Neural cell (in vitro differentiated cells): ENCODE measurements around the gene SNTB2. TPM values are rescaled to one million over a fixed set of nuclear protein-coding genes. Genes with fewer than 3 reads are reported as not detected.

Source experiments
- H2AFZ ChIP-seq: fragments of 200-600, 300-800 bp; sonication (generic), shearing (Covaris generic); 2 replicates; pipeline ENCODE4 v1.6.0; 2014; ENCODE audit warnings: low read depth, mild to moderate bottlenecking, antibody characterized with exemption, low read length, moderate library complexity
- H3F3A ChIP-seq: fragments of 200-600 bp; shearing (Covaris generic); 2 replicates; pipeline ENCODE4 v1.6.1; 2016; ENCODE audit warnings: mild to moderate bottlenecking, moderate library complexity, mixed read lengths, antibody characterized with exemption, low read length; ENCODE audit not compliant: insufficient read depth, poor library complexity, severe bottlenecking
- H3K27ac ChIP-seq: fragments of 200-600, 300-800 bp; sonication (generic), shearing (Covaris generic); 2 replicates; pipeline ENCODE4 v1.5.1; 2014; ENCODE audit warnings: mild to moderate bottlenecking, low read length, moderate library complexity
- H3K27me3 ChIP-seq: fragments of 300-800, 200-600 bp; sonication (generic), shearing (Covaris generic); 2 replicates; pipeline ENCODE4 v1.6.0; 2014; ENCODE audit warnings: mild to moderate bottlenecking, low read depth, low read length, moderate library complexity; ENCODE audit not compliant: insufficient read depth
- H3K36me3 ChIP-seq: fragments of 300-800, 200-600 bp; sonication (generic), shearing (Covaris generic); 2 replicates; pipeline ENCODE4 v1.5.1; 2014; ENCODE audit warnings: mild to moderate bottlenecking, antibody characterized with exemption, low read length, moderate library complexity; ENCODE audit not compliant: insufficient read depth
- H3K4me2 ChIP-seq: fragments of 300-800, 200-600 bp; sonication (generic), shearing (Covaris generic); 2 replicates; pipeline ENCODE4 v1.6.0; 2014; ENCODE audit warnings: mild to moderate bottlenecking, low read length
- H3K4me3 ChIP-seq: fragments of 300-800, 200-600 bp; sonication (generic), shearing (Covaris generic); 2 replicates; pipeline ENCODE4 v1.5.1; 2014; ENCODE audit warnings: mild to moderate bottlenecking, low read length, moderate library complexity
- H3K79me2 ChIP-seq: fragments of 200-600 bp; shearing (Covaris generic); replicated peaks from 2 replicates; pipeline ENCODE4 v1.6.0; 2014; ENCODE audit warnings: mild to moderate bottlenecking, low read length, moderate library complexity; ENCODE audit not compliant: insufficient read depth
- H3K9ac ChIP-seq: fragments of 300-800, 200-600 bp; sonication (generic), shearing (Covaris generic); 2 replicates; pipeline ENCODE4 v1.6.1; 2016; ENCODE audit warnings: mild to moderate bottlenecking, low read length, mixed read lengths
- H3K9me2 ChIP-seq: fragments of 200-600 bp; shearing (Covaris generic); 2 replicates; pipeline ENCODE4 v1.6.1; 2016; ENCODE audit warnings: mild to moderate bottlenecking, low read length, mixed read lengths; ENCODE audit not compliant: insufficient read depth
- H3K9me3 ChIP-seq: fragments of 200-600, 300-800 bp; sonication (generic), shearing (Covaris generic); 2 replicates; pipeline ENCODE4 v1.6.1; 2016; ENCODE audit warnings: mild to moderate bottlenecking, mixed run types, low read length, moderate library complexity, mixed read lengths
- H4K20me1 ChIP-seq: fragments of 200-600 bp; shearing (Covaris generic); 2 replicates; pipeline ENCODE4 v1.6.1; 2016; ENCODE audit warnings: mild to moderate bottlenecking, mixed run types; ENCODE audit not compliant: insufficient read depth
- EP300 ChIP-seq: fragments of 450-650 bp; conservative IDR thresholded peaks from 2 replicates; pipeline ENCODE4 v1.6.1; 2014; ENCODE audit warnings: antibody characterized with exemption, mild to moderate bottlenecking, moderate library complexity; ENCODE audit not compliant: poor library complexity, severe bottlenecking
- EZH2 ChIP-seq: fragments of 200-600, 300-800 bp; shearing (Covaris generic), sonication (generic); IDR thresholded peaks from 2 replicates; pipeline ENCODE4 v1.6.1; 2014; ENCODE audit warnings: antibody characterized with exemption, low read length, borderline replicate concordance, mild to moderate bottlenecking; ENCODE audit not compliant: insufficient read depth, poor library complexity, severe bottlenecking
- MXI1 ChIP-seq: fragments of 450-650 bp; conservative IDR thresholded peaks from 2 replicates; pipeline ENCODE4 v1.6.1; 2014; ENCODE audit warnings: antibody characterized with exemption, mild to moderate bottlenecking; ENCODE audit not compliant: poor library complexity, severe bottlenecking
- POLR2AphosphoS5 ChIP-seq: IDR thresholded peaks from 2 replicates; pipeline ENCODE4 v1.6.1; 2012
- RAD21 ChIP-seq: fragments of 450-650 bp; conservative IDR thresholded peaks from 2 replicates; pipeline ENCODE4 v1.6.1; 2014; ENCODE audit warnings: antibody characterized with exemption, mild to moderate bottlenecking, moderate library complexity
- SMC3 ChIP-seq: fragments of 450-650 bp; conservative IDR thresholded peaks from 2 replicates; pipeline ENCODE4 v1.6.1; 2014; ENCODE audit warnings: antibody characterized with exemption, mild to moderate bottlenecking, moderate library complexity; ENCODE audit not compliant: poor library complexity
- TAF1 ChIP-seq: IDR thresholded peaks from 2 replicates; pipeline ENCODE4 v1.6.1; 2012; ENCODE audit warnings: low read depth
- polyA plus RNA-seq: library from polyadenylated mRNA; depleted of rRNA; stranded (reverse); fragments of >200 nt; gene quantifications from 2 replicates; pipeline ENCODE4 v1.2.3, GENCODE V29; 2014
- TF ChIP-seq, protein P1 (sequence below): IDR thresholded peaks from 2 replicates; pipeline ENCODE4 v1.6.1; 2012; ENCODE audit warnings: borderline replicate concordance
- TF ChIP-seq, protein P2 (sequence below): fragments of 450-650 bp; IDR thresholded peaks from 2 replicates; pipeline ENCODE4 v1.5.1; 2014; ENCODE audit warnings: antibody characterized with exemption, mild to moderate bottlenecking, moderate library complexity; ENCODE audit not compliant: poor library complexity, severe bottlenecking

SNTB2 gene
- polyA plus RNA-seq, 1 donor from 2014 or later, result 7.0 TPM

DNA sequence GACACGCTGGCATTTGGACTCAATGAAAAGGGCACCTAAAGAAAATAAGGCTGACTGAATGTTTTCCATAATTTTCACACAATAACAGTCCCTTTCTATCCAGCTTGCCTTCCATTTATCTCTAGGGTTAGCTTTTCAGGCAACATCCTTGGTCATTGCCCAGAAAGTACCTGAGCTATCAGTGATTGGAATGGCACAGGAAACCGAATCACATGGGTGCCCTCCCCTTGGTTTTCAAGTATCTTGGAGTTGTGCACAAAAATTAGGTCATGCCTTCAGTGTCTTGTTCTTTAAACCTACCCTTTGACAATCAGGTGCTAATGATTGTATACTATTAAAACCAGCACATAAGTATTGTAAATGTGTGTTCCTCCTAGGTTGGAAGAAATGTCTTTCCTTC lies 120.9 kb downstream of the SNTB2 start:
- TF ChIP-seq, protein P1, sequence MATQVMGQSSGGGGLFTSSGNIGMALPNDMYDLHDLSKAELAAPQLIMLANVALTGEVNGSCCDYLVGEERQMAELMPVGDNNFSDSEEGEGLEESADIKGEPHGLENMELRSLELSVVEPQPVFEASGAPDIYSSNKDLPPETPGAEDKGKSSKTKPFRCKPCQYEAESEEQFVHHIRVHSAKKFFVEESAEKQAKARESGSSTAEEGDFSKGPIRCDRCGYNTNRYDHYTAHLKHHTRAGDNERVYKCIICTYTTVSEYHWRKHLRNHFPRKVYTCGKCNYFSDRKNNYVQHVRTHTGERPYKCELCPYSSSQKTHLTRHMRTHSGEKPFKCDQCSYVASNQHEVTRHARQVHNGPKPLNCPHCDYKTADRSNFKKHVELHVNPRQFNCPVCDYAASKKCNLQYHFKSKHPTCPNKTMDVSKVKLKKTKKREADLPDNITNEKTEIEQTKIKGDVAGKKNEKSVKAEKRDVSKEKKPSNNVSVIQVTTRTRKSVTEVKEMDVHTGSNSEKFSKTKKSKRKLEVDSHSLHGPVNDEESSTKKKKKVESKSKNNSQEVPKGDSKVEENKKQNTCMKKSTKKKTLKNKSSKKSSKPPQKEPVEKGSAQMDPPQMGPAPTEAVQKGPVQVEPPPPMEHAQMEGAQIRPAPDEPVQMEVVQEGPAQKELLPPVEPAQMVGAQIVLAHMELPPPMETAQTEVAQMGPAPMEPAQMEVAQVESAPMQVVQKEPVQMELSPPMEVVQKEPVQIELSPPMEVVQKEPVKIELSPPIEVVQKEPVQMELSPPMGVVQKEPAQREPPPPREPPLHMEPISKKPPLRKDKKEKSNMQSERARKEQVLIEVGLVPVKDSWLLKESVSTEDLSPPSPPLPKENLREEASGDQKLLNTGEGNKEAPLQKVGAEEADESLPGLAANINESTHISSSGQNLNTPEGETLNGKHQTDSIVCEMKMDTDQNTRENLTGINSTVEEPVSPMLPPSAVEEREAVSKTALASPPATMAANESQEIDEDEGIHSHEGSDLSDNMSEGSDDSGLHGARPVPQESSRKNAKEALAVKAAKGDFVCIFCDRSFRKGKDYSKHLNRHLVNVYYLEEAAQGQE, result no peak
- TF ChIP-seq MXI1 (no peak), EZH2 (no peak), TAF1 (no peak), SMC3 (no peak), RAD21 (no peak), POLR2AphosphoS5 (no peak), EP300 (no peak)
- TF ChIP-seq, protein P2, sequence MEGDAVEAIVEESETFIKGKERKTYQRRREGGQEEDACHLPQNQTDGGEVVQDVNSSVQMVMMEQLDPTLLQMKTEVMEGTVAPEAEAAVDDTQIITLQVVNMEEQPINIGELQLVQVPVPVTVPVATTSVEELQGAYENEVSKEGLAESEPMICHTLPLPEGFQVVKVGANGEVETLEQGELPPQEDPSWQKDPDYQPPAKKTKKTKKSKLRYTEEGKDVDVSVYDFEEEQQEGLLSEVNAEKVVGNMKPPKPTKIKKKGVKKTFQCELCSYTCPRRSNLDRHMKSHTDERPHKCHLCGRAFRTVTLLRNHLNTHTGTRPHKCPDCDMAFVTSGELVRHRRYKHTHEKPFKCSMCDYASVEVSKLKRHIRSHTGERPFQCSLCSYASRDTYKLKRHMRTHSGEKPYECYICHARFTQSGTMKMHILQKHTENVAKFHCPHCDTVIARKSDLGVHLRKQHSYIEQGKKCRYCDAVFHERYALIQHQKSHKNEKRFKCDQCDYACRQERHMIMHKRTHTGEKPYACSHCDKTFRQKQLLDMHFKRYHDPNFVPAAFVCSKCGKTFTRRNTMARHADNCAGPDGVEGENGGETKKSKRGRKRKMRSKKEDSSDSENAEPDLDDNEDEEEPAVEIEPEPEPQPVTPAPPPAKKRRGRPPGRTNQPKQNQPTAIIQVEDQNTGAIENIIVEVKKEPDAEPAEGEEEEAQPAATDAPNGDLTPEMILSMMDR, result no peak
- H3K9me3 ChIP-seq, result no peaks in the 10 kb centered on the region
- H3K4me3 ChIP-seq, result no peak overlapping the region
- peaks cover 13% of the 10 kb centered on the region for H3K79me2 ChIP-seq
- no peaks in the 10 kb centered on the region for H3K9me2 ChIP-seq
- no peak overlapping the region for H3K9ac ChIP-seq
- no peaks in the 10 kb centered on the region for H4K20me1 ChIP-seq
- H3K4me2 ChIP-seq, result no peak overlapping the region
- H3K27ac ChIP-seq, result no peak overlapping the region
- no peaks in the 10 kb centered on the region for H3K27me3 ChIP-seq
- H3K36me3 ChIP-seq, result no peaks in the 10 kb centered on the region
- no peak overlapping the region for H2AFZ ChIP-seq
- H3F3A ChIP-seq, result no peaks in the 10 kb centered on the region

GRCh38 chr16:69309316-69309715 lies 122.4 kb downstream of the SNTB2 start:
- no peak overlapping the region for H3K4me3 ChIP-seq
- H3K79me2 ChIP-seq, result peaks cover 21% of the 10 kb centered on the region
- H3F3A ChIP-seq, result no peaks in the 10 kb centered on the region
- no peak overlapping the region for H3K4me2 ChIP-seq
- TF ChIP-seq, protein P1, result no peak
- TF ChIP-seq SMC3 (no peak), MXI1 (no peak), EP300 (no peak), POLR2AphosphoS5 (no peak), RAD21 (no peak), EZH2 (no peak), TAF1 (no peak)
- TF ChIP-seq, protein P2, result no peak
- H4K20me1 ChIP-seq, result no peaks in the 10 kb centered on the region
- no peak overlapping the region for H3K9ac ChIP-seq
- no peaks in the 10 kb centered on the region for H3K36me3 ChIP-seq
- H3K9me3 ChIP-seq, result no peaks in the 10 kb centered on the region
- H3K27me3 ChIP-seq, result no peaks in the 10 kb centered on the region
- no peaks in the 10 kb centered on the region for H3K9me2 ChIP-seq
- no peak overlapping the region for H2AFZ ChIP-seq
- H3K27ac ChIP-seq, result no peak overlapping the region
